ENCODE data around the gene KCNF1.

Gene KCNF1

DNA sequence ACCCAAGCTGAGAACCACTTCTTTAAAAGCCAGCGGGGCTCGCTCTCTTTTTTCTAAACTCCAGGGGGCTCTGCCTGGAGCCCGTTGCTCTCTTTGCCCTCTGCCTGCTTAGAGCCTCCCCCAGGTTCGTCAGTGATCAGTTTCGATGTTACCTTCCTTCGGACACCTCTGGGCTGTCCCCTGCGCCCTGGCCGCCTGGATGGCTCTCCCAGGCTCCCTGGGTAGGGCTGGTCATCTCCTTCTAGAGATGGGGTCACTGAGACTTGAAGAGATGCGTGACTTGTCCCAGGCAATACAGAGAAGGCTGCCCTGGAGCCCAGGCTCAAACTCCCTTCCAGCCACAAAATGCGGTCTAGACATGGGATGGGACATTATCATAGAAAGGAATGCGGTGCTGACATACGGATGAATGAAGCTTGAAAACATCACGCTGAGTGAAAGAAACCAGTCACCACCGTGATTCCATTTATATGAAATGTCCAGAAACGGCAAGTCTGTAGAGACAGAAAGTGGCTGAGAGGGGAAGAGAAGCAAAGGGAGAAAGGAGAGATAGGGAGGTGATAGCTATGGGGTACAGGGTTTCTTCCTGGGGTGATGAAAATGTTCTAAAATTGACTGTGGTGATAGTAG lies 14.6 kb downstream of the KCNF1 start:
- TF ChIP-seq, protein P1, sequence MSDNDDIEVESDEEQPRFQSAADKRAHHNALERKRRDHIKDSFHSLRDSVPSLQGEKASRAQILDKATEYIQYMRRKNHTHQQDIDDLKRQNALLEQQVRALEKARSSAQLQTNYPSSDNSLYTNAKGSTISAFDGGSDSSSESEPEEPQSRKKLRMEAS (IDR thresholded peaks at IDR 0.05; ENCODE audit: low read depth, low read length): no peak
- TF ChIP-seq MYC (IDR thresholded peaks at IDR 0.05; ENCODE audit: low read depth, low read length): no peak
- DNase-seq (ENCODE audit: low read depth): no peak
- no peak overlapping the region for H3K4me3 ChIP-seq (ENCODE audit: low read depth, low read length)

DNA sequence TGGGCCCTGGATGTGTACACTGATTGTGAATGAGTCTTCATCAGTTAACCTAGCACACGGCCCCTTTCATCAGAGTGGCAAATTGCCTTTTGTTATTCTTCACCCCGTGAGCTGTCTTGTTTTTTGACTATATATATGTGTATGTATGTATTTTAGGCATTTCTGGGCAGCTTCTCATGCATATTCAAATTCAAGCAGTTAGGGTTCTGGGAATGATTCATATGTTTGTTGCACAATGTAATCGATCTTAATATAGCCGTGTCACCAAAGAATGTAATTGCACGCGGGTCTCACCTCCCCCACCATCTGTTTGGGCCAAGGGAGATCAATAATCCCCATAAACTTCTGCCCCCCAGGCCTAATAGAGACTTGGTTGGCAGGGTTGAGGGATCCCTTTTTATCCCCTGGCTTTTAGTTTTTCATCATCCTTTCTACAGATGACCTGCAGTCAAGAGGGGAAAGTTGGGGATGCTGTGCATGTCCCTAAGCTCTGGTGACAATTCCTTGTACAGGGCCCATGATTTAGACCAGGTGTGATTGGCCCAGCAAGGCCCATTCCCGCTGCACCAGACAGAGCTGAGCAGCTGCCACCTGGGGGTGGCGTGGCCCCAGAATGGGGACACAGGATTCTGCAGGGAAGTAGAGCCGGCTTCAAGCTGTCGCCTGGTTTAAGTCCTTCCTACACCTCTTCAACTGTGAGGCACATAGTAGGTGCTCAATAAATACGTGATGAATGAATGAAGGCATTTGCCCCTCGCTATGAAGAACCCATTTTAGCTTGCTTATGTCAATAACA lies 19.2 kb downstream of the KCNF1 start:
- TF ChIP-seq MYC (IDR thresholded peaks at IDR 0.05; ENCODE audit: low read depth, low read length) (no peak), POLR2A (IDR thresholded peaks at IDR 0.05; ENCODE audit: extremely low read depth, insufficient read length) (no peak)
- TF ChIP-seq, protein P2, sequence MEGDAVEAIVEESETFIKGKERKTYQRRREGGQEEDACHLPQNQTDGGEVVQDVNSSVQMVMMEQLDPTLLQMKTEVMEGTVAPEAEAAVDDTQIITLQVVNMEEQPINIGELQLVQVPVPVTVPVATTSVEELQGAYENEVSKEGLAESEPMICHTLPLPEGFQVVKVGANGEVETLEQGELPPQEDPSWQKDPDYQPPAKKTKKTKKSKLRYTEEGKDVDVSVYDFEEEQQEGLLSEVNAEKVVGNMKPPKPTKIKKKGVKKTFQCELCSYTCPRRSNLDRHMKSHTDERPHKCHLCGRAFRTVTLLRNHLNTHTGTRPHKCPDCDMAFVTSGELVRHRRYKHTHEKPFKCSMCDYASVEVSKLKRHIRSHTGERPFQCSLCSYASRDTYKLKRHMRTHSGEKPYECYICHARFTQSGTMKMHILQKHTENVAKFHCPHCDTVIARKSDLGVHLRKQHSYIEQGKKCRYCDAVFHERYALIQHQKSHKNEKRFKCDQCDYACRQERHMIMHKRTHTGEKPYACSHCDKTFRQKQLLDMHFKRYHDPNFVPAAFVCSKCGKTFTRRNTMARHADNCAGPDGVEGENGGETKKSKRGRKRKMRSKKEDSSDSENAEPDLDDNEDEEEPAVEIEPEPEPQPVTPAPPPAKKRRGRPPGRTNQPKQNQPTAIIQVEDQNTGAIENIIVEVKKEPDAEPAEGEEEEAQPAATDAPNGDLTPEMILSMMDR (IDR thresholded peaks at IDR 0.05; ENCODE audit: low read depth, low read length): no peak
- TF ChIP-seq, protein P1 (IDR thresholded peaks at IDR 0.05; ENCODE audit: low read depth, low read length): no peak
- no peak for DNase-seq (ENCODE audit: low read depth)
- no peak overlapping the region for H3K4me3 ChIP-seq (ENCODE audit: low read depth, low read length)

DNA sequence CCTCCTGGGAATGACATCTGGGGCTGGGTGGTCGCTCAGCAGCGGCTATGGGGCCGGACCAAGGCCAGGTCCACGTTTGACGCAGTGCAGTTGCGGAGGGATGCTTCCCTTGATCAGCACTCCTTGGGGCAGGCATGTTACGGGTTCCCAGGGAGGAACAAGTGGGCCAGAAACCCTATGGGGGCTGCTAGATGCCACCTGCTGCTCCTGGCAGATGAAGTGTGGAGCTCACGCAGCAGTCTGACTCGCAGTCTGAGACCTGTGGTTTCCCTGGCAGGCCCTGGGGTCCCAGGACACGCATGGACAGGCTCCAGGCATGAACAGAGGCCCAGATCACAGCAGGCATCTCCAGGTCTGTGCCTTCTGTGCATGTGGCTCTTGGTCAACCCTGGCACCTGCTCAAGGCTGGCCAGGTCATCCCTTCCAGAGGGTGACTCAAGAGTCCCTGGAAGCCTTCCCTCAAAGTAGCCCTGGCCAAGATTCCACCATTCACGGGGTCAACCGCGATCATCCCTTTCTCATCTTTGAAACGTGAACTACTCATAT lies 20.0 kb downstream of the KCNF1 start:
- TF ChIP-seq, protein P1 (IDR thresholded peaks at IDR 0.05; ENCODE audit: low read depth, low read length): no peak
- no peak for TF ChIP-seq MYC (IDR thresholded peaks at IDR 0.05; ENCODE audit: low read depth, low read length)
- TF ChIP-seq, protein P2 (IDR thresholded peaks at IDR 0.05; ENCODE audit: low read depth, low read length): no peak
- TF ChIP-seq POLR2A (IDR thresholded peaks at IDR 0.05; ENCODE audit: extremely low read depth, insufficient read length): no peak
- DNase-seq (ENCODE audit: low read depth): no peak
- H3K4me3 ChIP-seq (ENCODE audit: low read depth, low read length): no peak overlapping the region

DNA sequence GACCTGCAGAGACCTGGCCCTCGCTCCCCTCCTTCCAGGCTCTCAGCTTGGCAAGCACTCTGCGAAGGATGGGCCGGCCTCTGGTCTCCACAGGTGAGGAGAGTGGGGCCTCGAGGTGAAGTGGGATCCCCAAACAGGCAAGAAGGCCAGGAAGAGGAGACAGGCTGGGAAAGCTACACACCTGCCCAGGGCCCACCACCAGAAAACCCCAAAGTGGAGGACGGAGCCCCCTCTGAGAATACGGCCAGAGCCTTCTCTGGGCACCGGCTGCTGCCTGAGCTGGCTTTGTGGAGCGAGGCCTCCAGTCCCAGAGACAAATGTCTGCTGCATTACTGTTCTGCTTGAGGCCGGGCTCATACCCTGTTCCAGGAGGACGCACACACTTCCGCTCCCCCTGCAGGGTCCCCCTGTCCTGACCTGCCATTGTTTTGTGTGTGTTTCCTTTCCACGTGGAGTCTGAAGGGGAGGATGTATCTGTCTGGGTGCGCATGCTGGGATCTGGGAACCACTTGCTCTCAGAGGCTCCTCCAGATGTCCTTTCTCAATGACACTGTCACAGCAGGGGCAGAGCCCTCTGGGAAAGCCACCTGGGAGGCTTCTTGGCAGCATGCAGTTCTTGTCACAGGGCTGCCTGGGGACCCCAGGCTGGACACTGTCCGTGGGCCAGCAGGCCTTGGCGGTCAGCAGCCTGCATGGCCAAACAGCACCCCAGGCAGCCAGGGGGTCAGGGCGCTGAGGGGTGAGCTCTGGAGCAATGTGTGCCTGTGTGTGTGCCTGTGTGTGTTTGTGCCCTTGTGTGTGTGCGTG lies 20.8 kb downstream of the KCNF1 start:
- TF ChIP-seq POLR2A (IDR thresholded peaks at IDR 0.05; ENCODE audit: extremely low read depth, insufficient read length) (no peak), MYC (IDR thresholded peaks at IDR 0.05; ENCODE audit: low read depth, low read length) (no peak)
- TF ChIP-seq, protein P1 (IDR thresholded peaks at IDR 0.05; ENCODE audit: low read depth, low read length): no peak
- TF ChIP-seq, protein P2 (IDR thresholded peaks at IDR 0.05; ENCODE audit: low read depth, low read length): no peak
- no peak overlapping the region for H3K4me3 ChIP-seq (ENCODE audit: low read depth, low read length)
- DNase-seq (ENCODE audit: low read depth): no peak

DNA sequence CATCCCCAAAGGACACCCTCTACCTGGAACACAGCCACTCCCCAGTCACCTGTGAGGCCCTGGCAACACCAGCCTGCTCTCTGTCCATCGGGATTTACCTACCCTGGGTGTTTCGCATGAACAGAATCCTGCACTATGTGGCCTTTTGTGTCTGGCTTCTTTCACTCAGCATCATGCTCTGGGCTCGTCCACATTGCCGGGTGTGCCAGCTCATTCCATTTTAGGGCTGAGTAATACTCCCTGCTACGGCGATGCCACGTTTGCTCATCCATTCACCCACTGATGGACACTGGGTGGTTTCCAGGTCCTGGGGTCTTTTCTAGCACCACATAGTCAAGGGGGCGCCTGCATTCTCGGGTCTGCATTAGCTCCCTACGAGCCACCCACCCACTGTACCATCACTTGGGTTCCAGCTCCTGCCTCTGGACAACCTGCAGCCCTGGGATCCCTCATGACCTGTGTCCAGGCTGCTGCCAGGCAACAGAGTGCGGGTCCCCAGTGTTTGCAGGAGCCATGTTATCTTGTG lies 22.0 kb downstream of the KCNF1 start:
- no peak for DNase-seq (ENCODE audit: low read depth)
- no peak overlapping the region for H3K4me3 ChIP-seq (ENCODE audit: low read depth, low read length)
- no peak for TF ChIP-seq MYC (IDR thresholded peaks at IDR 0.05; ENCODE audit: low read depth, low read length)

DNA sequence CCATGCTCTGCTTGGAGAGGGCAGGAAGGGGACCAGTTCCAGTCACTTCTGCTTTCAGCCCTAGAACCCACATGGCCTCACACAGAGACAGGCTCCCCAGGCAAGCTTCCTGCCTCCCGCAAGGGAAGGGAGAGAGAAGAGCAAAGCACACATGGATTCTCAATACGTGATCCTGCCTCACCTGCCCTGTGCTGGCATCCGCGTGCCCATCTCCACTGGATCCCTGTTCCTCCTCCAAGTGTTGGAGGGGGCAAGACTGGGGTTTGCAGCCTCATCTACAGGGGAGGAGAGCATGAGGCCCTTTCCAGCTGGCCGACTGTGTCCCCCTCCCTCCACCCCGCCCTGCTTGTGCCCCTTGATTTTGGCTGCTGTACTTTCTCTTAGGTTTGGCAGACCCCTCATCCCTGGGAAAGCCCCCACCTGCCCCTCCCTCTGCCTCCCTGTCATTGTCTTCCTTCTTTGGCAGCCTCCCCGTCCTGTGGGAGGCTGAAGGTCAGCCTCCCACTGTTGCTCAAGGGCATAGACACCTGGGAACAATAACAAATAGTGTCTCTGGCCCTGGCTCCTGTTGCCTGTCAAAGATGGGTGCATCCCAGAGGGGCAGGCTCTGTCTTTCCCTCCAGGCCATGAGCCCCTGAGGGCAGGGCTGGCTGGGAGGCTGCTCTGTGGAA lies 22.7 kb downstream of the KCNF1 start:
- DNase-seq (ENCODE audit: low read depth): peak; percentile 32
- TF ChIP-seq, protein P1 (IDR thresholded peaks at IDR 0.05; ENCODE audit: low read depth, low read length): no peak
- TF ChIP-seq, protein P2 (IDR thresholded peaks at IDR 0.05; ENCODE audit: low read depth, low read length): no peak
- TF ChIP-seq POLR2A (IDR thresholded peaks at IDR 0.05; ENCODE audit: extremely low read depth, insufficient read length) (no peak), MYC (IDR thresholded peaks at IDR 0.05; ENCODE audit: low read depth, low read length) (no peak)
- H3K4me3 ChIP-seq (ENCODE audit: low read depth, low read length): no peak overlapping the region

Measured in NB4 (cell line).